Measurements from ENCODE around the gene BTBD1.

DNA sequence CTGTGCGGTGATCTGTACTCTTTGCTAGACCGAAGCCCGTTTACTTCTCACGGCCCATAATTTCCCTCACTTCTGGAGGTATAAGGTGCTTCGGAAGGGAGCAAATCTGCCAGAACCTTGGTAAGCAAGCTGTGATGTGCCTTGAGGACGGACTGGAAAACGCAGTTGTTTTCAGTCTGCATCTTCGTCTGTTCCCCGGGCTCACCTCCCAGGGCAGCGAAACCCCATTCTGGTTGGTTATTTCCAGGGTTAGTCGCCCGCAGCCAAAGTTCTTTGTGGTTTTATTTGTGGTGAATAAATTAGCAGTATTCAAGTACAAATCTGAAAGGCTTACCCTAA is 80.6 kb downstream of the BTBD1 start:
- no peak for TF ChIP-seq TAF1 (IDR thresholded peaks at IDR 0.05; ENCODE audit: borderline replicate concordance, low read depth, low read length)
- no peak for TF ChIP-seq POLR2AphosphoS5 (IDR thresholded peaks at IDR 0.05; ENCODE audit: low read depth, low read length)

Data from GM12892 (cell line).